Mesothelial cell of epicardium (in vitro differentiated cells): ENCODE measurements around the gene BRD2. TPM values are rescaled to one million over a fixed set of nuclear protein-coding genes. Genes with fewer than 3 reads are reported as not detected.

ENCODE experiments used
- DNase-seq, 2 experiments: peaks; one replicate each; pipeline ENCODE4 v3.0.0; 2021; ENCODE audit warnings: low spot score in 2 of 2; ENCODE audit not compliant: unreplicated experiment in 2 of 2
- H3K27ac Mint-ChIP-seq: 2 replicates; pipeline ENCODE4 v1.8.0; 2021; ENCODE audit warnings: mixed read lengths
- H3K27me3 Mint-ChIP-seq: 2 replicates; pipeline ENCODE4 v1.8.0; 2021; ENCODE audit warnings: low read depth, mixed read lengths
- H3K36me3 Mint-ChIP-seq: 2 replicates; pipeline ENCODE4 v1.8.0; 2021; ENCODE audit warnings: mixed read lengths
- H3K4me1 Mint-ChIP-seq: 2 replicates; pipeline ENCODE4 v1.8.0; 2021; ENCODE audit warnings: mixed read lengths
- H3K4me3 Mint-ChIP-seq: 2 replicates; pipeline ENCODE4 v1.8.0; 2021; ENCODE audit warnings: mild to moderate bottlenecking, moderate library complexity, mixed read lengths
- H3K9me3 Mint-ChIP-seq: 2 replicates; pipeline ENCODE4 v1.8.0; 2021; ENCODE audit warnings: mixed read lengths
- CTCF ChIP-seq: fragments of 200-600 bp; sonication (generic); IDR thresholded peaks from one replicate; pipeline ENCODE4 v1.5.0; 2021; ENCODE audit warnings: antibody characterized with exemption; ENCODE audit not compliant: unreplicated experiment
- total RNA-seq: library from RNA; stranded (reverse); gene quantifications from 3 replicates; pipeline ENCODE4 v1.2.1, GENCODE V29; 2021

Gene BRD2
- total RNA-seq, 1 donor from 2014 or later, result 246 TPM

DNA sequence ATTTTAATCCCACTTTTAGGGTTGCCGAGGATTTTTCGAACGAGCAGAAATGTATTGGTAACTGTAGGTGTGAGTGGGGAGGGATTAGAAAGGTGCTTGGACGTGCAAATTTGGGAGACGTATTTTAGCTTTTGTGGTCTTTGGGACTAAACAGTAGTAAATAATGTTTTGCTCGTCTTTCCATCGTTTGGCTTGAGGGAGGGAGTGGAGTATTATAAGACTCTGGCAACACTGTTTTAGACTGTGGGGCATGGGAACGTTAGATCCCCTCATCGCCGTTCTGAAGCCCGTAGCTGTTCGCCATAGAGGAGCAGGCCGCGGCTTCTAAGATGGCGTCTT lies 2.8 kb downstream of the BRD2 start:
- TF ChIP-seq CTCF, result no peak
- Mint-ChIP-seq H3K27me3 (no peaks in the 10 kb centered on the region), H3K36me3 (peaks cover 25% of the 10 kb centered on the region), H3K27ac (peak overlapping the region; percentile 100), H3K9me3 (no peaks in the 10 kb centered on the region), H3K4me1 (peaks cover 49% of the 10 kb centered on the region), H3K4me3 (peak overlapping the region; percentile 91)
- DNase-seq, result no peak

GRCh38 chr6:32971581-32972352 lies 3.4 kb downstream of the BRD2 start:
- Mint-ChIP-seq H3K27me3 (no peaks in the 10 kb centered on the region), H3K4me1 (peaks cover 50% of the 10 kb centered on the region), H3K36me3 (peaks cover 30% of the 10 kb centered on the region), H3K4me3 (peak overlapping the region; percentile 91), H3K9me3 (no peaks in the 10 kb centered on the region), H3K27ac (peak overlapping the region; percentile 100)
- peak; percentile 99 to 100 for DNase-seq
- no peak for TF ChIP-seq CTCF

DNA sequence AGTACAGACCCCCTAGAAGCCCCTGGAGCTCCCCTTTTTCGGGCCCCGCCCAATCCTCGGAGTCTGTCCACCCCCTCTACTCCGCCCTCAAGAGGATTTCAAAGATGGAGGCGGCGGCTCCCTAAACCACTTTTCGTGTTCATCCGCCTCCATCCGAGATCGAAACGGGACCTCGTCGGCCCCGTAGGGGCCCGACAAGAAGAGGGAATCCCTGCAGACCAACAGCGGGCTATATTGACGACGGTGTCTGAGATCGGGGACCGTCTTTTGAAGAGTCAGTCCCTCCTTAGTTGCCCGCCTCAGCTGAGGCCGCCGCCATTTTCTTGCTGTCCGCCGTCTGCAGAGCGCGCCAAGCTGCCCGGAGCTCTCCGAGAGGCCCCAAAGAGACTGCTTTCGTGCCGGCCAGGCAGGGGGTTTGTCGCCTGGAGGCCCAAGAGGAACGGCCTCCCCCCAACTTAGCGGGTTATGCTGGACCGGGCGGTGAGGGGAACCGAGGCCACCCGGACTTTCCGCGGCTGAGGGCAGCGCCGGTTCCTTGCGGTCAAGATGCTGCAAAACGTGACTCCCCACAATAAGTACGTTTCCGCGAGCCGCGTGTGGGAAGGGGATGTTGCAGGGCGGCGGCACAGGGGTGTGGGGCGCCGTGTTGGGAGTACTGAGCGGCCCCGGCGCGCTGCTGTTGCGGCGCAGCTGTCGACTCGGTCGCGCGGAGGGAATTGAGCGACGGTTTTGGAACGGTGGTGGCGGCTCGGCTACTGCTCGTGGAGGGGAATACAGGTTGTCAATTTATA lies 4.2 kb downstream of the BRD2 start:
- Mint-ChIP-seq H3K27me3 (no peaks in the 10 kb centered on the region), H3K27ac (peak overlapping the region; percentile 100), H3K4me1 (peaks cover 42% of the 10 kb centered on the region), H3K9me3 (no peaks in the 10 kb centered on the region), H3K36me3 (peaks cover 37% of the 10 kb centered on the region), H3K4me3 (peak overlapping the region; percentile 91)
- no peak for TF ChIP-seq CTCF
- no peak for DNase-seq

- no peak for TF ChIP-seq CTCF
- DNase-seq, result no peak
- H3K27ac Mint-ChIP-seq, result peak overlapping the region; percentile 100
Observed at GRCh38 chr6:32973144-32974015, 5.0 kb downstream of the BRD2 start.

GRCh38 chr6:32974016-32974333 lies 5.6 kb downstream of the BRD2 start:
- DNase-seq, result no peak
- Mint-ChIP-seq H3K27ac (peak overlapping the region; percentile 100), H3K4me1 (peaks cover 40% of the 10 kb centered on the region), H3K4me3 (peak overlapping the region; percentile 91), H3K36me3 (peaks cover 50% of the 10 kb centered on the region), H3K9me3 (no peaks in the 10 kb centered on the region), H3K27me3 (no peaks in the 10 kb centered on the region)
- no peak for TF ChIP-seq CTCF

More at GRCh38 chr6:32973144-32974015, 5.0 kb downstream of the BRD2 start:
- Mint-ChIP-seq H3K9me3 (no peaks in the 10 kb centered on the region), H3K36me3 (peaks cover 45% of the 10 kb centered on the region), H3K27me3 (no peaks in the 10 kb centered on the region), H3K4me1 (peaks cover 38% of the 10 kb centered on the region), H3K4me3 (peak overlapping the region; percentile 91)
